HCT116 (cell line): ENCODE measurements around the gene DMD. TPM values are rescaled to one million over a fixed set of nuclear protein-coding genes. Genes with fewer than 3 reads are reported as not detected.

Experiments used
- ATAC-seq: fragments of 200-7000 bp; cut with Tn5 transposase; 2 replicates; pipeline ENCODE4 v1.9.1; 2020; ENCODE audit warnings: mild to moderate bottlenecking, moderate library complexity
- BruUV-seq: library from RNA; stranded (reverse); fragments of 400-500 nt; replicated peaks from 2 replicates; lab custom pipeline; 2021; lab: Mats Ljungman, UMichigan
- CTCF ChIA-PET: fragments of 300-600 bp; sonication (Branson Sonifier 250); formaldehyde crosslinking; loops from one replicate; lab custom pipeline; 2021; ENCODE audit warnings: antibody characterized with exemption; lab: Charles Lee
- POLR2A ChIA-PET: fragments of 300-600, 350-600 bp; sonication (Branson Sonifier 250); formaldehyde crosslinking; loops from one replicate; lab custom pipeline; 2021; ENCODE audit warnings: antibody characterized with exemption; lab: Charles Lee
- RAD21 ChIA-PET, 2 experiments: fragments of 300-600 bp; sonication (Branson Sonifier 250); formaldehyde crosslinking; loops; one replicate each; lab custom pipeline; 2023; ENCODE audit warnings: low total read pairs in 2 of 2; ENCODE audit not compliant: uncharacterized antibody in 2 of 2, unreplicated experiment in 2 of 2, low non-redundant PET in 1 of 2; lab: Charles Lee
- DNase-seq: peaks from one replicate; pipeline ENCODE4 v3.0.0-alpha.2; 2010; ENCODE audit warnings: low read depth, low spot score
- H2AFZ ChIP-seq: fragments of 200-600 bp; shearing (Covaris generic), sonication (generic); 2 replicates; pipeline ENCODE4 v1.6.1; 2017; ENCODE audit warnings: low read depth, mixed run types, mixed read lengths, antibody characterized with exemption, low read length; ENCODE audit not compliant: poor library complexity, severe bottlenecking
- H3K27ac ChIP-seq: 2 replicates; pipeline ENCODE4 v1.5.1; 2012; ENCODE audit warnings: low read depth, low read length
- H3K27me3 ChIP-seq: fragments of 200-600 bp; sonication (generic); 2 replicates; pipeline ENCODE4 v1.6.1; 2016; ENCODE audit warnings: mixed run types, low read length, mixed read lengths; ENCODE audit not compliant: insufficient read depth
- H3K36me3 ChIP-seq, 2 experiments: fragments of 200-500 bp in 1 of 2; fragments of 200-600 bp in 1 of 2; sonication (Bioruptor generic) in 1 of 2; sonication (generic) in 1 of 2; 2 replicates each; pipeline versions ENCODE4 v1.5.1 to v1.6.1; 2014 to 2016; ENCODE audit warnings: low read length in 2 of 2, inconsistent platforms in 1 of 2, mixed read lengths in 1 of 2, mixed run types in 1 of 2; ENCODE audit not compliant: insufficient read depth in 2 of 2, control insufficient read depth in 1 of 2
- H3K4me1 ChIP-seq, 2 experiments: fragments of 200-600 bp in 1 of 2; sonication (generic) in 1 of 2; 2 replicates each; pipeline versions ENCODE4 v1.5.1 to v1.6.1; 2012 to 2017; ENCODE audit warnings: low read length in 2 of 2, inconsistent platforms in 1 of 2, mild to moderate bottlenecking in 1 of 2, mixed read lengths in 1 of 2, mixed run types in 1 of 2, moderate library complexity in 1 of 2; ENCODE audit not compliant: insufficient read depth in 2 of 2, control insufficient read depth in 1 of 2
- H3K4me2 ChIP-seq: fragments of 200-600 bp; sonication (generic); 2 replicates; pipeline ENCODE4 v1.6.1; 2017; ENCODE audit warnings: mixed run types, low read length, mixed read lengths
- H3K4me3 ChIP-seq, 2 experiments: fragments of 200-600 bp in 1 of 2; sonication (generic) in 1 of 2; replicated peaks in 1 of 2; 2 replicates each; pipeline ENCODE4 v1.5.1; 2011 to 2016; ENCODE audit warnings: low read length in 2 of 2, control low read depth in 1 of 2, low read depth in 1 of 2, mild to moderate bottlenecking in 1 of 2, mixed read lengths in 1 of 2, mixed run types in 1 of 2
- H3K79me2 ChIP-seq: fragments of 200-600 bp; sonication (generic); 2 replicates; pipeline ENCODE4 v1.6.1; 2017; ENCODE audit warnings: mild to moderate bottlenecking, mixed run types, low read length, moderate library complexity, mixed read lengths; ENCODE audit not compliant: insufficient read depth
- H3K9ac ChIP-seq: fragments of 200-600 bp; sonication (generic); 2 replicates; pipeline ENCODE4 v1.6.1; 2016; ENCODE audit warnings: low read length, mixed read lengths
- H3K9me2 ChIP-seq: fragments of 200-600 bp; sonication (generic), shearing (Covaris generic); 2 replicates; pipeline ENCODE4 v1.6.1; 2017; ENCODE audit warnings: mixed run types, mild to moderate bottlenecking, moderate library complexity; ENCODE audit not compliant: insufficient read depth
- H3K9me3 ChIP-seq, 2 experiments: fragments of 200-500 bp in 1 of 2; fragments of 200-600 bp in 1 of 2; sonication (Bioruptor generic) in 1 of 2; sonication (generic) in 1 of 2; 2 replicates each; pipeline ENCODE4 v1.6.1; 2014 to 2017; ENCODE audit warnings: low read length in 2 of 2, mixed read lengths in 2 of 2, inconsistent platforms in 1 of 2, low read depth in 1 of 2, mild to moderate bottlenecking in 1 of 2, mixed run types in 1 of 2, moderate library complexity in 1 of 2; ENCODE audit not compliant: control insufficient read depth in 1 of 2, insufficient read depth in 1 of 2
- H4K20me1 ChIP-seq: fragments of 200-600 bp; sonication (generic), shearing (Covaris generic); 2 replicates; pipeline ENCODE4 v1.6.1; 2017; ENCODE audit warnings: mixed run types, mild to moderate bottlenecking, moderate library complexity; ENCODE audit not compliant: insufficient read depth
- ATF3 ChIP-seq: IDR thresholded peaks from 2 replicates; pipeline ENCODE4 v1.6.1; 2012
- CBX3 ChIP-seq: IDR thresholded peaks from 2 replicates; pipeline ENCODE4 v1.6.1; 2012; ENCODE audit warnings: low read depth
- CEBPB ChIP-seq: IDR thresholded peaks from 2 replicates; pipeline ENCODE4 v1.6.1; 2012; ENCODE audit warnings: low read depth
- EZH2 ChIP-seq: fragments of 200-600 bp; sonication (generic); IDR thresholded peaks from 2 replicates; pipeline ENCODE4 v1.6.1; 2017; ENCODE audit warnings: antibody characterized with exemption, mixed run types
- EZH2phosphoT487 ChIP-seq: fragments of 200-600 bp; IDR thresholded peaks from 2 replicates; pipeline ENCODE4 v1.6.1; 2018; ENCODE audit warnings: antibody characterized with exemption, borderline replicate concordance
- FOSL1 ChIP-seq: IDR thresholded peaks from 2 replicates; pipeline ENCODE4 v1.6.1; 2012; ENCODE audit warnings: low read depth
- JUND ChIP-seq: IDR thresholded peaks from 2 replicates; pipeline ENCODE4 v1.6.1; 2012
- POLR2A ChIP-seq: IDR thresholded peaks from 2 replicates; pipeline ENCODE4 v1.7.0; 2011; ENCODE audit warnings: borderline replicate concordance; ENCODE audit not compliant: insufficient read depth, insufficient read length; ENCODE audit errors: extremely low read depth
- POLR2AphosphoS5 ChIP-seq: IDR thresholded peaks from 2 replicates; pipeline ENCODE4 v1.6.1; 2011; ENCODE audit warnings: mild to moderate bottlenecking, low read depth, low read length, moderate library complexity
- RAD21 ChIP-seq: IDR thresholded peaks from 2 replicates; pipeline ENCODE4 v1.6.1; 2012; ENCODE audit warnings: low read depth, mild to moderate bottlenecking
- SP1 ChIP-seq: IDR thresholded peaks from 2 replicates; pipeline ENCODE4 v1.6.1; 2012; ENCODE audit warnings: low read depth
- TCF7L2 ChIP-seq: IDR thresholded peaks from 2 replicates; pipeline ENCODE4 v1.7.0; 2011; ENCODE audit warnings: borderline replicate concordance, inconsistent platforms; ENCODE audit not compliant: insufficient read depth, insufficient read length; ENCODE audit errors: extremely low read depth
- ZFX ChIP-seq: fragments of 450-650 bp; IDR thresholded peaks from 2 replicates; pipeline ENCODE4 v1.6.1; 2017
- intact Hi-C: fragments of 100-400 bp; cut with micrococcal nuclease; formaldehyde crosslinking; loops from 2 replicates; pipeline ENCODE4 v1.10.0; 2022
- total RNA-seq: library from RNA; stranded (reverse); gene quantifications from one replicate; pipeline ENCODE4 v1.2.1, GENCODE V29; 2021; ENCODE audit not compliant: unreplicated experiment

The DMD gene
- total RNA-seq, 1 experiment from 2014 or later = 0.05 TPM

DNA sequence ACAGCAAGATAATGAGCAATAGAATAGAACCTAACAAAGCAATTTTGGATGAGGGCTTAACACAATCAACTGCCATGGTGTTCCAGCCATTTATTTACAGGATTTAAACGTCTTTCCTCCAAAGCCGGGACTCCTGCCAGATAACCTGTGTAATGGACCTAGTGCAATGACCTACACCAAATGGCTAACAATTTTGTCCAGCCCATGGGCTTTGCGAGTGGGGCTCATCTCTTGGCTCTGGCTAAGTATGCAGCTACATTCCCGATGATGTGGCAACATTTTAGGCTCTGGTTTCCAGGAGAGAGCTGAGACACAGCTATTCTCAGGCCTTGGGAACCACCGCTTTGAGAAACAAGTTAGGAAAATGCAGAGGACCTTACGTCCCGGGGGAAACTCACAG lies 1317.2 kb downstream of the DMD start:
- Histone ChIP-seq H3K4me3 (no peak overlapping the region), H3K9ac (no peak overlapping the region), H3K9me3 (no peaks in the 10 kb centered on the region), H2AFZ (no peak overlapping the region), H3K9me2 (no peaks in the 10 kb centered on the region), H3K79me2 (no peaks in the 10 kb centered on the region), H3K27me3 (no peaks in the 10 kb centered on the region), H3K4me2 (no peak overlapping the region), H4K20me1 (no peaks in the 10 kb centered on the region), H3K4me1 (no peaks in the 10 kb centered on the region), H3K36me3 (no peaks in the 10 kb centered on the region), H3K27ac (no peak overlapping the region)
- DNase-seq (no peak), ATAC-seq (no peak)
- intact Hi-C loops = no loop called here
- CTCF ChIA-PET = no interaction called here
- RAD21 ChIA-PET = no interaction called here
- BruUV-seq = no TSS peak
- POLR2A ChIA-PET = no interaction called here
- no peak for TF ChIP-seq EZH2phosphoT487
- no peak for TF ChIP-seq POLR2AphosphoS5
- no peak for TF ChIP-seq CBX3
- TF ChIP-seq CEBPB = no peak
- TF ChIP-seq JUND = no peak
- TF ChIP-seq TCF7L2 = no peak

DNA sequence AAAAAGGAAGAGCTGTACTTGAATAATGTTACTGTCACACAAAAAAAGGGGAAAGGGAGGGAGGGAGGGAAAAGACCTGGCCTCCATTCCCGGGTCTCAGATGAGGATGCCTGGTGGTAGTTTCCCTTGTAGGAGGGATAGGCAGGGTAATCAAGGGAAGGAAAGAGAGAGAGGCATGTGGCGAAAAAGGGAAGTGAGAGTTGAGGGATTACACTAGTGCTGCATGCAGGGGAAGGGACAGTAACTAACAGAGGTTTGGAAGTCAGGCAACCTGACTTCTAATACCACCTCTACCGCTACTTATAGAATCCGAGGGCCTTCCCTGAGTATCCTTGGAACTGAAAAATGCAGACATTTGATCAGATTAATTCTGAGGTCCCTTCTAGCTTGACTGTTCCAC lies 1317.8 kb downstream of the DMD start:
- intact Hi-C loops = no loop called here
- no TSS peak for BruUV-seq
- ChIA-PET POLR2A (no interaction called here), RAD21 (no interaction called here), CTCF (no interaction called here)
- Histone ChIP-seq H3K4me2 (no peak overlapping the region), H3K27ac (no peak overlapping the region), H3K79me2 (no peaks in the 10 kb centered on the region), H2AFZ (no peak overlapping the region), H3K27me3 (no peaks in the 10 kb centered on the region), H3K9me3 (no peaks in the 10 kb centered on the region), H3K4me3 (no peak overlapping the region), H4K20me1 (no peaks in the 10 kb centered on the region), H3K4me1 (no peaks in the 10 kb centered on the region), H3K36me3 (no peaks in the 10 kb centered on the region), H3K9me2 (no peaks in the 10 kb centered on the region), H3K9ac (no peak overlapping the region)
- TF ChIP-seq RAD21 (no peak), SP1 (no peak), FOSL1 (no peak), POLR2AphosphoS5 (no peak), POLR2A (no peak), ZFX (no peak), EZH2 (no peak), ATF3 (no peak), EZH2phosphoT487 (no peak)
- no peak for DNase-seq
- no peak for ATAC-seq
